Ectodermal cell (in vitro differentiated cells): ENCODE data around the gene PROZ. TPM values are rescaled to one million over a fixed set of nuclear protein-coding genes. Genes with fewer than 3 reads are reported as not detected.
"Not testable (repeated sequence)": the region's sequence is repeated elsewhere in the genome, so short reads cannot be mapped to it uniquely, and the experiment has no call there.

ENCODE experiments used
- H3K27ac ChIP-seq: 2 replicates; pipeline ENCODE4 v1.7.0; 2013; ENCODE audit warnings: mild to moderate bottlenecking, low read depth, low read length; ENCODE audit not compliant: insufficient read depth, poor library complexity, severe bottlenecking
- H3K27me3 ChIP-seq: 2 replicates; pipeline ENCODE4 v1.7.0; 2013; ENCODE audit warnings: mild to moderate bottlenecking, low read length; ENCODE audit not compliant: insufficient read depth, control insufficient read depth, poor library complexity, severe bottlenecking
- H3K36me3 ChIP-seq: one replicate; pipeline ENCODE4 v1.7.0; 2013; ENCODE audit warnings: low read length; ENCODE audit not compliant: control insufficient read depth, insufficient read depth
- H3K4me1 ChIP-seq: one replicate; pipeline ENCODE4 v1.7.0; 2013; ENCODE audit warnings: low read length; ENCODE audit not compliant: control insufficient read depth, insufficient read depth
- H3K4me3 ChIP-seq: 2 replicates; pipeline ENCODE4 v1.7.0; 2013; ENCODE audit warnings: low read depth, low read length, control low read depth; ENCODE audit not compliant: insufficient read depth
- H3K9me3 ChIP-seq: 2 replicates; pipeline ENCODE4 v1.7.0; 2013; ENCODE audit warnings: mild to moderate bottlenecking, low read length, moderate library complexity; ENCODE audit not compliant: control insufficient read depth
- WGBS, 2 experiments: methylation state at CpG; one replicate each; pipeline ENCODE4 v1.1.7; 2013; ENCODE audit warnings: missing lambda C conversion rate in 2 of 2; 5-methylcytosine and 5-hydroxymethylcytosine counted together
- polyA plus RNA-seq, 4 experiments: library from polyadenylated mRNA; stranded (reverse); fragments of 50-300 nt; gene quantifications; one replicate each; pipeline ENCODE4 v1.2.3, GENCODE V29; 2013

Gene PROZ
- not detected for polyA plus RNA-seq (2013, experiment 1 of 4)
- not detected for polyA plus RNA-seq (2013, experiment 2 of 4)
- polyA plus RNA-seq (2013, experiment 3 of 4): not detected
- not detected for polyA plus RNA-seq (2013, experiment 4 of 4)

GRCh38 chr13:113157929-113158747 is at the start of gene PROZ:
Gene PROZ (plus strand): TSS chr13:113158648. CDS start chr13:113158661, 13 bp downstream.
- H3K4me3 ChIP-seq: no peak within 1 kb of the TSS
- peaks cover 19% of the 10 kb centered on the region for H3K4me1 ChIP-seq
- H3K36me3 ChIP-seq: no peaks in the 10 kb centered on the region
- WGBS, 2 experiments: 66 to 68% methylated on average over 16 of the region's 16 CpGs
- peaks cover 8% of the 10 kb centered on the region for H3K27me3 ChIP-seq
- H3K27ac ChIP-seq: no peak within 1 kb of the TSS
- H3K9me3 ChIP-seq: no peaks in the 10 kb centered on the region

GRCh38 chr13:113109151-113110047 is 49.0 kb upstream of the PROZ start:
- H3K36me3 ChIP-seq: no peaks in the 10 kb centered on the region
- H3K27ac ChIP-seq: no peak overlapping the region
- H3K27me3 ChIP-seq: peaks cover 40% of the 10 kb centered on the region
- no peaks in the 10 kb centered on the region for H3K9me3 ChIP-seq
- H3K4me3 ChIP-seq: no peak overlapping the region
- H3K4me1 ChIP-seq: peaks cover 3% of the 10 kb centered on the region
- 25% methylated on average over 73 of the region's 73 CpGs for WGBS, 2 experiments

- peaks cover 40% of the 10 kb centered on the region for H3K27me3 ChIP-seq
- no peaks in the 10 kb centered on the region for H3K36me3 ChIP-seq
- peaks cover 3% of the 10 kb centered on the region for H3K4me1 ChIP-seq
- WGBS, 2 experiments: 4% methylated on average over 99 of the region's 99 CpGs
- H3K27ac ChIP-seq: no peak overlapping the region
- H3K4me3 ChIP-seq: peak overlapping the region; percentile 25
- no peaks in the 10 kb centered on the region for H3K9me3 ChIP-seq
These were observed 48.2 kb upstream of the PROZ start for GRCh38 chr13:113110048-113110851.

DNA sequence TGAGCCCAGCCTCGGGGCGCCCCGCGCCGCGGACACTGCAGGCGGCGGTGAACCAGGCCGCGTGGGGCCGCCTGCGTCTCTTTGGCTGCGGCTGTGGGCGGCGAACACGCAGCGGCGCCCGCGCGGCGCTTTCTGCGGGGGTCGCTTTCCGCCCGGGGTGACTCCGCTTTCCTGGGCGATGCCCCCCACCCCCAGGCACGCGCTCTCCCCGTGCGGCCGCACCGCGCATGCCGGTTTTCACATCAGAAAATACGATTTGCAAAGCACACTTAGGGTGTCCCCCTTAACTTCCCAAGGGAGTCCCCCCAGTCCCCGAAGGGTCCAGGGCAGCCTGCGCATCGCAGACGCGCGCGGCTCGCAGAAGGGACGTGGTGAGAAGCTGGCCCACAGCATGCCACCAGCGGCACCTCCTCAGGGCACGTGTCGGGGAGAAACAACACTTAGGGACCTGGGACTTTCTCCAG is 47.6 kb upstream of the PROZ start:
- Histone ChIP-seq H3K27ac (no peak overlapping the region), H3K4me1 (peaks cover 3% of the 10 kb centered on the region), H3K4me3 (peak overlapping the region; percentile 25), H3K27me3 (peaks cover 40% of the 10 kb centered on the region), H3K9me3 (no peaks in the 10 kb centered on the region), H3K36me3 (no peaks in the 10 kb centered on the region)
- 37% methylated on average over 49 of the region's 49 CpGs for WGBS, 2 experiments

- H3K27me3 ChIP-seq: peaks cover 40% of the 10 kb centered on the region
- not testable (repeated sequence) for H3K4me1 ChIP-seq, H3K27ac ChIP-seq, H3K36me3 ChIP-seq, H3K9me3 ChIP-seq, H3K4me3 ChIP-seq
- WGBS, 2 experiments: 91 to 93% methylated on average over 5 of the region's 5 CpGs
These were observed 46.6 kb upstream of the PROZ start for GRCh38 chr13:113111821-113112220.

DNA sequence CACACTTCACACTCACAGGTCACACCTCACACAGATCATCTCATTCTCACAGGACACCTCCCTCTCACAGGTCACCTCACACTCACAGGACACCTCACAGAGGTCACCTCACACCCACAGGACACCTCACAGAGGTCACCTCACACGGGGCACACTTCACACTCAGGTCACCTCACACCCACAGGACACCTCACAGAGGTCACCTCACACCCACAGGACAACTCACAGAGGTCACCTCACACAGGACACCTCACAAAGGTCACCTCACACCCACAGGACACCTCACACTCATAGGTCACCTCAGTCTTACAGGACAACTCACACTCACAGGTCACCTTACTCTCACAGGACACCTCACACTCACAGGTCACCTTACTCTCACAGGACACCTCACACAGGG is 46.0 kb upstream of the PROZ start:
- WGBS, 2 experiments: 68 to 73% methylated on average over 1 of the region's 1 CpG
- H3K36me3 ChIP-seq, H3K4me3 ChIP-seq, H3K4me1 ChIP-seq, H3K27ac ChIP-seq, H3K9me3 ChIP-seq: not testable (repeated sequence)
- H3K27me3 ChIP-seq: peaks cover 40% of the 10 kb centered on the region

GRCh38 chr13:113112893-113113845 is 45.3 kb upstream of the PROZ start:
- 88% methylated on average over 9 of the region's 9 CpGs for WGBS, 2 experiments
- H3K9me3 ChIP-seq: no peaks in the 10 kb centered on the region
- peaks cover 3% of the 10 kb centered on the region for H3K4me1 ChIP-seq
- H3K27ac ChIP-seq: no peak overlapping the region
- peaks cover 40% of the 10 kb centered on the region for H3K27me3 ChIP-seq
- no peak overlapping the region for H3K4me3 ChIP-seq
- H3K36me3 ChIP-seq: no peaks in the 10 kb centered on the region

DNA sequence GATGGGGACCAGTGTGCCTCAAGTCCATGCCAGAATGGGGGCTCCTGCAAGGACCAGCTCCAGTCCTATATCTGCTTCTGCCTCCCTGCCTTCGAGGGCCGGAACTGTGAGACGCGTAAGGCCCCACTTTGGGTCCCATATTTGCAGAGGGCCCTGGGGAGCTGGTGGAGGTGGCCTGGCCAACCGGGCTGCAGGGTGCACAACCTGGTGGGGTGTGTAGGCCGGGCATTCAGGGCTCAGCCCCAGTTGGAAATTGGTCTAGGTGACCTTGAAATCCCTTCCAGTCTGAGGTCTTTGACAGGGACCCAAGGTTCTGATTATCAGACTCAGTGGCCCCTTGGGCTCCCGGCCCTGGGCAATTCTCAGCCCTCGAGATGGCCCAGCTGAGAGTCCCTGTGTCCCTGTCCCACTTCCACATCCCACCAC is 44.6 kb upstream of the PROZ start:
- Histone ChIP-seq H3K36me3 (no peaks in the 10 kb centered on the region), H3K4me1 (peaks cover 3% of the 10 kb centered on the region), H3K27me3 (peaks cover 37% of the 10 kb centered on the region), H3K9me3 (no peaks in the 10 kb centered on the region), H3K4me3 (no peak overlapping the region), H3K27ac (no peak overlapping the region)
- WGBS, 2 experiments: 90 to 92% methylated on average over 8 of the region's 8 CpGs
